H1 (cell line): ENCODE measurements around the gene CEP57L1. TPM values are rescaled to one million over a fixed set of nuclear protein-coding genes. Genes with fewer than 3 reads are reported as not detected.

Source experiments
- BRCA1 ChIP-seq: IDR thresholded peaks from 2 replicates; pipeline ENCODE4 v1.6.1; 2012; ENCODE audit warnings: low read depth, low read length, improper control_type of control experiment
- CBX5 ChIP-seq: fragments of 300-800, 300-1000 bp; sonication (generic); IDR thresholded peaks from 2 replicates; pipeline ENCODE4 v1.7.1; 2016; ENCODE audit warnings: antibody characterized with exemption, low read length, low read depth
- CBX8 ChIP-seq: fragments of 300-800, 300-1000 bp; sonication (generic); IDR thresholded peaks from 2 replicates; pipeline ENCODE4 v1.7.1; 2016; ENCODE audit warnings: low read depth, low read length, borderline replicate concordance
- CEBPB ChIP-seq: IDR thresholded peaks from 2 replicates; pipeline ENCODE4 v1.6.1; 2012; ENCODE audit warnings: low read depth, low read length
- CTBP2 ChIP-seq: IDR thresholded peaks from 2 replicates; pipeline ENCODE4 v1.7.0; 2011; ENCODE audit warnings: borderline replicate concordance, mild to moderate bottlenecking, moderate library complexity, mixed read lengths, low read length; ENCODE audit not compliant: insufficient read depth, insufficient read length
- EP300 ChIP-seq, 2 experiments: IDR thresholded peaks; 1 replicate in 1 of 2; 2 replicates in 1 of 2; pipeline ENCODE4 v1.6.1; 2011 to 2012; ENCODE audit warnings: low read depth in 2 of 2, low read length in 2 of 2, mild to moderate bottlenecking in 2 of 2, borderline replicate concordance in 1 of 2, inconsistent platforms in 1 of 2, moderate library complexity in 1 of 2
- HDAC2 ChIP-seq, 2 experiments: fragments of 300-600 bp in 1 of 2; sonication (generic) in 1 of 2; IDR thresholded peaks; 2 replicates each; pipeline ENCODE4 v1.6.1; 2011 to 2012; ENCODE audit warnings: low read depth in 2 of 2, low read length in 2 of 2, mild to moderate bottlenecking in 2 of 2, moderate library complexity in 2 of 2, borderline replicate concordance in 1 of 2, inconsistent platforms in 1 of 2
- JUND ChIP-seq: IDR thresholded peaks from 2 replicates; pipeline ENCODE4 v1.6.1; 2011; ENCODE audit warnings: mild to moderate bottlenecking, improper control_type of control experiment, low read length
- KDM5A ChIP-seq: fragments of 200-600 bp; IDR thresholded peaks from 2 replicates; pipeline ENCODE4 v1.7.1; 2012; ENCODE audit warnings: mild to moderate bottlenecking, low read length, inconsistent platforms, mixed read lengths
- POLR2AphosphoS5 ChIP-seq: IDR thresholded peaks from 2 replicates; pipeline ENCODE4 v1.6.1; 2011; ENCODE audit warnings: low read depth, low read length
- RAD21 ChIP-seq, 2 experiments: IDR thresholded peaks in 1 of 2; conservative IDR thresholded peaks in 1 of 2; 2 replicates each; pipeline ENCODE4 v1.6.1; 2011; ENCODE audit warnings: low read depth in 2 of 2, low read length in 2 of 2, improper control_type of control experiment in 1 of 2, inconsistent platforms in 1 of 2, mild to moderate bottlenecking in 1 of 2, moderate library complexity in 1 of 2
- RFX5 ChIP-seq: IDR thresholded peaks from 2 replicates; pipeline ENCODE4 v1.6.1; 2011; ENCODE audit warnings: low read depth, low read length, improper control_type of control experiment, borderline replicate concordance
- SAP30 ChIP-seq: fragments of 300-600 bp; sonication (generic); IDR thresholded peaks from 2 replicates; pipeline ENCODE4 v1.7.1; 2012; ENCODE audit warnings: low read length, moderate library complexity, mild to moderate bottlenecking, inconsistent platforms; ENCODE audit not compliant: insufficient read depth, insufficient replicate concordance
- SIN3A ChIP-seq, 2 experiments: IDR thresholded peaks in 1 of 2; conservative IDR thresholded peaks in 1 of 2; 2 replicates each; pipeline ENCODE4 v1.6.1; 2011 to 2012; ENCODE audit warnings: low read length in 2 of 2, improper control_type of control experiment in 1 of 2, low read depth in 1 of 2, mild to moderate bottlenecking in 1 of 2
- SUZ12 ChIP-seq: fragments of 200-600 bp; sonication (generic); IDR thresholded peaks from 2 replicates; pipeline ENCODE4 v1.6.1; 2012; ENCODE audit warnings: mild to moderate bottlenecking, inconsistent platforms, low read length, moderate library complexity, mixed read lengths
- TEAD4 ChIP-seq: IDR thresholded peaks from 2 replicates; pipeline ENCODE4 v1.6.1; 2012; ENCODE audit warnings: low read depth, low read length, inconsistent platforms, mixed read lengths
- YY1 ChIP-seq: IDR thresholded peaks from 2 replicates; pipeline ENCODE4 v1.6.1; 2011; ENCODE audit warnings: low read depth, mild to moderate bottlenecking, low read length
- polyA plus RNA-seq, 7 experiments: library from polyadenylated mRNA; depleted of rRNA in 3 of 7; stranded (reverse) in 5 of 7; unstranded in 2 of 7; fragments of >200 nt in 5 of 7; fragments of 200-250 nt in 2 of 7; gene quantifications; 1 replicate in 5 of 7; 2 replicates in 1 of 7; 4 replicates in 1 of 7; pipeline versions ENCODE4 v1.2.1 to v1.2.3, GENCODE V29; 2011 to 2013; ENCODE audit warnings: missing spikeins in 2 of 7, mixed read lengths in 2 of 7
- total RNA-seq: library from RNA; stranded (reverse); fragmentation: NEBNext Ultra II Directional; extraction: Animal tissue kit (Norgen Biotek cat#: 25700); gene quantifications from 2 replicates; pipeline ENCODE4 v1.2.1, GENCODE V29; 2021
- TF ChIP-seq, protein P1 (sequence below): IDR thresholded peaks from 2 replicates; pipeline ENCODE4 v1.6.1; 2012; ENCODE audit warnings: inconsistent platforms
- TF ChIP-seq, protein P2 (sequence below): IDR thresholded peaks from 2 replicates; pipeline ENCODE4 v1.6.1; 2011; ENCODE audit warnings: low read depth, mild to moderate bottlenecking, low read length; ENCODE audit not compliant: insufficient read depth
- TF ChIP-seq, protein P3 (sequence below): IDR thresholded peaks from 2 replicates; pipeline ENCODE4 v1.6.1; 2011; ENCODE audit warnings: low read length, improper control_type of control experiment

CEP57L1 gene
- total and polyA plus RNA-seq, 2 of the 8 experiments (the other 6 are each of a cell fraction or from before 2014, with no cell fraction given), result 3.6 to 11.5 TPM

DNA sequence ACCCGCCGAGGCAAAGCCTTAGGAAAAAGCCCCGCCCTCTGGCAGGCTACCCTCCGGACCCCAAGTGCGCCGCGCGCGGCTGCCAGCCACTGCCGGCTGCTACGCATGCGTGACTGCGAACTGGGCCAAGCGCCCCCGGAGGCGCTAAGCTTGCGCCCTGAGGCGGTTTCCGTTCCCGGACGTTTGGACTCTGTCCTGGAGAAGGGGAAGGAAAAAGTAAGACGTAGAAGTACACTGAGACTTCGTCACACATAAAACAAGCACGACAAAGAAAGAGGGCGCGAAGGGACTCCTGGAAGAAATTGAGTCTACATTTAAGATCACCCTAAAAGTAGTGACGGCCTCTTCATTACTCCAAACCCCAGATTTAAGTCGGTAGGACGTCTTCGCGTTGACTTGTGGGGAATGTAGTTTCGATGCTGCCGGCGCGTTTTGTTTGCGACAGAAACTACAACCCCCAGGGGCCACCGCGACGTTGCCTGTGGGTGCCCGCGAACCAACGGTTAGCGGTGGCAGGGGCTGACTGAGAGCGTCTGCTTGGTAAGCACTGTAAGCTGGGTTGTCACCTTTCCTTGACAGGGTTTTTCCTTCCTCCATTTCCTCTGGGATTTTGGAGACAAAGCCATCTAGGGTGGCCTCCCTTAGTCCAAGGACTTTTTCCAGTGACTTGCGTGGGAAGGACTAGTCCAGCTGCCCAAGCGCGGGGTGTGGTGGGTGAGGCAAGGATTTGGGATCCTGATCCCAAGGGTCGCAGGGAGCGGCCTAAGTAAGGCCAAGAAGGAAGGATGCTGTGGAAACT lies at the start of gene CEP57L1 (continued):
- TF ChIP-seq TEAD4 (peak; percentile 40; the same call in 1 of the 2 replicates), CTBP2 (no peak), BRCA1 (no peak), HDAC2 (IDR thresholded peaks at IDR 0.05; ENCODE audit: borderline replicate concordance in 1 of 2, low read depth in 2 of 2, low read length in 2 of 2) (peak in 1 of 2 experiments; percentile 74; a peak in 1 of 4 replicates), SAP30 (no peak), CBX5 (no peak), KDM5A (peak; percentile 59), CEBPB (no peak), YY1 (peak; percentile 5), CBX8 (no peak), JUND (no peak), RAD21 (IDR thresholded peaks at IDR 0.05 in 1 of 2, conservative IDR thresholded peaks at IDR 0.05 in 1 of 2; ENCODE audit: low read depth in 2 of 2, low read length in 2 of 2) (no peak), RFX5 (no peak), SUZ12 (no peak), EP300 (IDR thresholded peaks at IDR 0.05; ENCODE audit: borderline replicate concordance in 1 of 2, low read depth in 2 of 2, low read length in 2 of 2) (no peak), SIN3A (conservative IDR thresholded peaks at IDR 0.05 in 1 of 2, IDR thresholded peaks at IDR 0.05 in 1 of 2; ENCODE audit: low read depth in 1 of 2, low read length in 2 of 2) (peak in 1 of 2 experiments; percentile 83; a peak in 1 of 4 replicates), POLR2AphosphoS5 (no peak; the same call in none of the 2 replicates)
- TF ChIP-seq, protein P1, sequence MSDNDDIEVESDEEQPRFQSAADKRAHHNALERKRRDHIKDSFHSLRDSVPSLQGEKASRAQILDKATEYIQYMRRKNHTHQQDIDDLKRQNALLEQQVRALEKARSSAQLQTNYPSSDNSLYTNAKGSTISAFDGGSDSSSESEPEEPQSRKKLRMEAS, result peak; percentile 30; the same call in 1 of the 2 replicates
- TF ChIP-seq, protein P2, sequence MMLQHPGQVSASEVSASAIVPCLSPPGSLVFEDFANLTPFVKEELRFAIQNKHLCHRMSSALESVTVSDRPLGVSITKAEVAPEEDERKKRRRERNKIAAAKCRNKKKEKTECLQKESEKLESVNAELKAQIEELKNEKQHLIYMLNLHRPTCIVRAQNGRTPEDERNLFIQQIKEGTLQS, result peak; percentile 75
- TF ChIP-seq, protein P3, sequence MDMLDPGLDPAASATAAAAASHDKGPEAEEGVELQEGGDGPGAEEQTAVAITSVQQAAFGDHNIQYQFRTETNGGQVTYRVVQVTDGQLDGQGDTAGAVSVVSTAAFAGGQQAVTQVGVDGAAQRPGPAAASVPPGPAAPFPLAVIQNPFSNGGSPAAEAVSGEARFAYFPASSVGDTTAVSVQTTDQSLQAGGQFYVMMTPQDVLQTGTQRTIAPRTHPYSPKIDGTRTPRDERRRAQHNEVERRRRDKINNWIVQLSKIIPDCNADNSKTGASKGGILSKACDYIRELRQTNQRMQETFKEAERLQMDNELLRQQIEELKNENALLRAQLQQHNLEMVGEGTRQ, result no peak
